Activated CD4-positive, alpha-beta T cell treated with anti-CD3 and anti-CD28 coated beads, Interleukin-2, amount 10 ng/mL, durations not matched to agents 24 days and 14 days (primary cell): ENCODE data around the gene SPATA12. TPM values are rescaled to one million over a fixed set of nuclear protein-coding genes. Genes with fewer than 3 reads are reported as not detected.
"Not testable (repeated sequence)": the region's sequence is repeated elsewhere in the genome, so short reads cannot be mapped to it uniquely, and the experiment has no call there.

Experiments used
- DNase-seq: peaks from one replicate; pipeline ENCODE4 v3.0.0; 2022
- H3K27ac Mint-ChIP-seq: one replicate; pipeline ENCODE4 v1.8.0; 2022; ENCODE audit warnings: mild to moderate bottlenecking, mixed read lengths
- H3K27me3 Mint-ChIP-seq: one replicate; pipeline ENCODE4 v1.8.0; 2022; ENCODE audit warnings: mixed read lengths
- H3K36me3 Mint-ChIP-seq: one replicate; pipeline ENCODE4 v1.8.0; 2022; ENCODE audit warnings: low read depth, mild to moderate bottlenecking, mixed read lengths
- H3K4me1 Mint-ChIP-seq: one replicate; pipeline ENCODE4 v1.8.0; 2021; ENCODE audit warnings: mixed read lengths
- H3K4me3 Mint-ChIP-seq: one replicate; pipeline ENCODE4 v1.8.0; 2022; ENCODE audit warnings: mild to moderate bottlenecking, moderate library complexity, mixed read lengths
- H3K9me3 Mint-ChIP-seq: one replicate; pipeline ENCODE4 v1.8.0; 2021; ENCODE audit warnings: mixed read lengths
- intact Hi-C: fragments of 100-400 bp; cut with micrococcal nuclease; formaldehyde crosslinking; loops from one replicate; pipeline ENCODE4 v1.15.1; 2023
- total RNA-seq: library from RNA; stranded (reverse); gene quantifications from 2 replicates; pipeline ENCODE4 v1.2.3, GENCODE V29; 2022

SPATA12 gene
- total RNA-seq, 1 donor from 2014 or later: not detected

DNA sequence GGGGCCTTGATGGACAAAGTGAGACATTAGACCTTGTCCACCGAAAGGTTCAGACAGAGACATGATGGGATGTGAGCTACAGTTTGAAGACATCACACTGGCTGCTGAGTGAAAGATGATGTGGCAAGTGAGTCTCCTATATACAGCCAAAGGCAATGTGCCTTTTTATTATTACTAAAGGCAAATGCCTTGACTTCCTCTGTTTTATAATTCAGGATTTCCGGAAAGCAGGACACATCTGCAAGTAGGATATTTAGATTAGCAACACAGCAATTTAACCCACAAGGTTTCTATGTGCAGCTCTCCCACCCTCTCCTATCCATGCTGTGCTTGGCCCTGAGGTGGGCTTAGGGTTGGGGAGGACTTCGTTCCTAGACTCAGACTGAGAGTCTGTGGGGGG is 20.7 kb downstream of the SPATA12 start:
- Mint-ChIP-seq H3K9me3 (no peaks in the 10 kb centered on the region), H3K27me3 (peaks cover 47% of the 10 kb centered on the region), H3K4me1 (peaks cover 3% of the 10 kb centered on the region), H3K36me3 (no peaks in the 10 kb centered on the region), H3K27ac (no peak overlapping the region), H3K4me3 (no peak overlapping the region)
- no peak for DNase-seq
- intact Hi-C loops: no loop called here

DNA sequence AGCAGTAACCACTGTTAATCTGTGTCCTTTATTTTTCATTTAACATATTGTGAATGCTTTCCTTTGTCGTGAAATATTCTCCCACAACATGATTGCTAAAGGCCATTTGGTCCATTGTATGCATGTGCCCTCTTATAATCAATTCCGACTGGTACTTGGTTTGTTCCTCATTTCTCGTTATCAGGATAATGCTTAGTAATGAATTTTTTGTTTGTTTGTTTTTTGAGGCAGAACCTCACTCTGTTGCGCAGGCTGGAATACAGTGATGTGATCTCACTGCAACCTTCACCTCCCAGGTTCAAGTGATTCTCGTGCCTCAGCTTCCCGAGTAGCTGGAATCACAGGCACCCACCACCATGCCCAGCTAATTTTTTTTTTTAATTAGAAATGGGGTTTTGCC is 22.0 kb downstream of the SPATA12 start:
- peaks cover 35% of the 10 kb centered on the region for H3K27me3 Mint-ChIP-seq

DNA sequence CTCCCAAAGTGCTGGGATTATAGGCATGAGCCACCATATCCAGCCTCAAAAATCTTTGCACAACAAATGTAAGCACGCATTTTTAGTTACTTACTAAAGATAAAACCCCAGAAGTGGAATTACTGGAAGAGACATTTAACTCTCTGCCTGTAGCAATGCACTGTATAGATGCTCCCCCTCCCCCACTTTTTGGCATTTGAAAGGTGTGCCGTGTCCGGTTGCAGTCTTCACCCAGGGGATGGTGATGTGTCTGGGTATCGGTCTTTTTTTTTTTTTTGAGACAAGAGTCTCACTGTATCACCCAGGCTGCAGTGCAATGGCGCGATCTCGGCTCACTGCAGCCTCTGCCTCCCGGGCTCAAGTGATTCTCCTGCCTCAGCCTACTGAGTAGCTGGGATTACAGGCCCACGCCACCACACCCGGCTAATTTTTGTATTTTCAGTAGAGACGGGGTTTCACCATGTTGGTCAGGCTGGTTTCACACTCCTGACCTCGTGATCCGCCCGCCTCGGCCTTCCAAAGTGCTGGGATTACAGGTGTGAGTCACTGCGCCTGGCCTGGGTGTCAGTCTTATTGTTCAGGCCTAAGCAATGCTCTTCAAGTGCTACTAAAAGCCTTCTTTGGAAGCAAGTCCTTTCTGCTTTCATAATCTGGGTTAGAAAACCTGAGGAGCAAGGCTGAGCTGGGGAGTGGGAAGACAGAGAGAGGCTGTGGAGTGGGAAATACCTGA is 23.0 kb downstream of the SPATA12 start:
- H3K4me3 Mint-ChIP-seq, H3K27ac Mint-ChIP-seq, H3K9me3 Mint-ChIP-seq, DNase-seq, H3K4me1 Mint-ChIP-seq, H3K36me3 Mint-ChIP-seq, intact Hi-C loops: not testable (repeated sequence)
- H3K27me3 Mint-ChIP-seq: peaks cover 27% of the 10 kb centered on the region

More for the DNA sequence above, 22.0 kb downstream of the SPATA12 start:
- no peak for DNase-seq
- intact Hi-C loops: no loop called here
- Mint-ChIP-seq H3K36me3 (no peaks in the 10 kb centered on the region), H3K9me3 (no peaks in the 10 kb centered on the region), H3K4me3 (no peak overlapping the region), H3K4me1 (peaks cover 3% of the 10 kb centered on the region), H3K27ac (no peak overlapping the region)

DNA sequence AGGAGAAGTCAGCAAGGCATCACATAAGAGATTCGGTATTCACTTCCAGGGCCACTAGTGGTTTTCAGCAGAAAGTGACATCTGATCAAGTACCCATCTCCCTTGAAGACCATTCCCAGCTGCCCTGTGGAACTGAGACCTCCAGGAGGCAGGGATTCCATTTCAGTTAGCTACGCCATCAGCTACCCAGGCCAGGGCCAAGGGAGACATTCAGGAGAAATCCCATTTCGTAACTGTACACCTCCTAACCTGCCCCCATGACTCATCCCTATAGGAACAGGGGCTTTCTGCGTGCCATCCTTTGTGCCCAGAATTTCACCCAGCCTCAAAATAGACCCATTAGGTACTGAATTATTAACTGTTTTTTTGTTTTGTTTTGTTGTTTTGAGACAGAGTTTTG is 24.7 kb downstream of the SPATA12 start:
- Mint-ChIP-seq H3K9me3 (no peaks in the 10 kb centered on the region), H3K36me3 (no peaks in the 10 kb centered on the region), H3K27ac (no peak overlapping the region), H3K4me3 (no peak overlapping the region), H3K27me3 (peaks cover 30% of the 10 kb centered on the region), H3K4me1 (no peaks in the 10 kb centered on the region)
- DNase-seq: no peak
- intact Hi-C loops: no loop called here

DNA sequence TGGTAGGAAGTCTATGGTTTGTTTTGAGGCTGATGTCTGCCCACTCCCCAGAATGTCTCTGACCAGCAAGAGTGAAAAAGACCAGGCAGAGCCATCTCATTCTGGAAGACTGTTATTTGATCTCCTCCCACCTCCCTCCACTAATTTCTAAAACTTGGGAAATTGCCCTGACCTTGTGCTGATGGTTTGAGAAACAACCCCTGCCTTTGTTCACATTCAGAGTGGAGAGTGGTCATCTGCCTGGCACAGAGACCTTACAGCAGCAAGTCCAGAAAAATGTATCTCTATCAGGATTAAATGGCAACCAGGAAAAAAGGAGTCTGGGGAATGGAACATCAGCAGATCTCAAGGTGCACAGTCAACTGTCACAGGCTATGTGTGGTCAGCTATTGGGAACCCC is 25.7 kb downstream of the SPATA12 start:
- DNase-seq: no peak
- Mint-ChIP-seq H3K4me1 (no peaks in the 10 kb centered on the region), H3K9me3 (no peaks in the 10 kb centered on the region), H3K27me3 (peaks cover 21% of the 10 kb centered on the region), H3K27ac (no peak overlapping the region), H3K4me3 (no peak overlapping the region), H3K36me3 (no peaks in the 10 kb centered on the region)
- intact Hi-C loops: no loop called here

DNA sequence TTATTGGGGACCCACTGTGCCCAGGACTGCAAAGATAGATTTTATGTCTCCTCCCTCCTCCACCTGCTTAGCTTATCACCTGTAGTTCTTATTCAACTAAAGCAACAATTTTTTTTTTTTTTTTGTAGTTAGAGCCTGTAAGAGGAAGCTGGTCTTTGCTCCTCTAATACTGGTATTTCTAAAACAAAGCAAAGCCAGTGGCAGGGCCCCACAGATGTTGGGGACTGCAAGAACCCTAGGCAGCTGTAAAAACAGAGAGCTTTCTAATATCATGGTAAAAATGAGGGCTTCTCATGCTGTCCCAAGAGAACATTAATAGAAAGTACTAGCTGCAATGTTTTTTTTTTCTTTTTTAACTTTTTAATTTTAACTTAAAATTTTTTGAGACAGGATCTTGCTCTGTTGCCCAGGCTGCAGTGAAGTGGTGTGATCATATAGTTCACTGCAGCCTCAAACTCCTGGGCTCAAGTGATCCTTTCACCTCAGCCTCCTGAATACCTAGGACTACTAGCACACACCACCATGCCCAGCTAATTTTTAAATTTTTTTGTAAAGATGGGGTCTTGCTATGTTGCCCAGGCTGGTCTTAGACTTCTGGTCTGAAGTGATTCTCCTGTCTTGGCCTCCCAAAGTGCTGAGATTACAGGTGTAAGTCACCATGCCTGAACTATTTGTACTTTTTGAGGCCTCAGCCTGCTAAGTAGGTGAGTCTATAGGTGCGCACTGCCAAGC is 27.1 kb downstream of the SPATA12 start:
- H3K4me1 Mint-ChIP-seq: no peaks in the 10 kb centered on the region
- H3K27ac Mint-ChIP-seq: no peak overlapping the region
- H3K9me3 Mint-ChIP-seq: no peaks in the 10 kb centered on the region
- no peak for DNase-seq
- intact Hi-C loops: no loop called here
- H3K36me3 Mint-ChIP-seq: no peaks in the 10 kb centered on the region
- H3K27me3 Mint-ChIP-seq: peaks cover 18% of the 10 kb centered on the region
- H3K4me3 Mint-ChIP-seq: no peak overlapping the region

DNA sequence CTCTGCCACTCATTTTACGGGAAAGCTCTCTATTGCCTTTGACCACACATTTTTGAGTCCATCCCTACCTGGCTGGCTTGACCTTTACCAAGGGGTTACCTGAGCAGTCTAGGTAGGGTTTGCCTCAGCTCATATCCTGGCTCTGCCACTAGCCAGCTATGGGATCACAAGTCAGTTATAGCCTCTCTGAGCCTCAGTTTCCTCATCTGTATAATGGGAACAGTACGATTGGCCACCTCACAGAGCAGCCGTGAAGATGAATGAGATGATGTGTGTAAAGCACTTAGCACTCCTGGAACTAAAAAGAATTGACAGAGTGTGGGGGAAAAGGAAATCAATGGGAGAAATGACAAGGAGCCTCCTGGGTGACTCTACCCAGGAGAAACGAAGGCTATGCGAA is 28.0 kb downstream of the SPATA12 start:
- Mint-ChIP-seq H3K4me3 (no peak overlapping the region), H3K4me1 (no peaks in the 10 kb centered on the region), H3K27ac (no peak overlapping the region), H3K36me3 (no peaks in the 10 kb centered on the region), H3K27me3 (peaks cover 16% of the 10 kb centered on the region), H3K9me3 (no peaks in the 10 kb centered on the region)
- DNase-seq: no peak
- intact Hi-C loops: no loop called here

DNA sequence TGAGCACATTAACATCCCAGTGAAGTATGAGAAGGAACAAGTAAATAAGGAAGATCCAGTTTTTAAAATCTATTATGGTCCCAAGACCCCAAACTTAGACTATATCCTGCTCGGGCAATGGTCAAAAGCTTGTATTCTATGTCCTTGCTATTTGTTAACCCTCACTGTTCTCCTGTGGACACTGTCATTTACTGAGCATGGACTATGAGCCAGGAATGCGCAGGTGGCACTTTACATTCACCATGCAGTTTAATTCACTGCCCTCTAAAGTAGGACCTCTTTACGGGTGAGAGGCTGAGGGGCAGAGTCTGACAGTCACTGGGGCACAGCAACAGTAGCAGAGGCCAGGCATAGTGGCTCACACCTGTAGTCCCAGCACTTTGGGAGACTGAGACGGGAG is 28.6 kb downstream of the SPATA12 start:
- Mint-ChIP-seq H3K4me3 (no peak overlapping the region), H3K9me3 (no peaks in the 10 kb centered on the region), H3K27ac (no peak overlapping the region), H3K4me1 (peaks cover 2% of the 10 kb centered on the region), H3K27me3 (peaks cover 18% of the 10 kb centered on the region), H3K36me3 (no peaks in the 10 kb centered on the region)
- intact Hi-C loops: no loop called here
- no peak for DNase-seq

DNA sequence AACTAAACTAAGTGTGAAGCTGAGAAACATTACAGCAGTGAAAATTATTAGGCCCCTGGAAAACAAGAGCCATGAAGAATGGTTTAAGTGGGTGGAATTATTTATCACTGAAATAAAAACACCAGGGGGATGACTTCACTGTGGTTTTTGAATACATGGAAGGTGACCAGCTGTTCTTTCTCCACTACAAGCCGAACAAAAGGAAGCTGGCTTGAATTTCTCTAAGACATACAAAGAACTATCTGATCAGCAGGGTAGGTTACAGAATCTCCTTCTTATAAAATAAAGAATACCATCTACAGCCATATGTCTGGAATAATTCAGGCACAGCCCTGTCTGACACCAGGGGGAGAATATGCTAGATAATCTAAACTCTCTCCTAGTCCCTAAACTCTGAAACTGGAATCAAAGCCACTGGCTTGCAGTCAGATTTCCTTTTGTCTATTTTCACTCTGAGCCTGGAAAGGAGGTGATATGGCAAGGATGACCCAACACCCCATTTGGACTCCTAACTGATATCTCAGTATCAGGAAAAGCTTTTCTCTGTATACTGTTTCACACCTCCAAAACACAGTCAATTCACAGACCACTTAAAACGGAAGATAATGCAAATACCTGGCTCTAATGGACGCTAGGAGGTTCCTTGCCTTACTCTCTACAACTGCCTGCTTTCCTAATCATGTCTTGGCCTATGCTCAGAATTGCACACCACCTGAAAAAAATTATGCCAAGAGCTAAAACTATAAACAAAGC is 31.2 kb downstream of the SPATA12 start:
- intact Hi-C loops: no loop called here
- no peak overlapping the region for H3K27ac Mint-ChIP-seq

DNA sequence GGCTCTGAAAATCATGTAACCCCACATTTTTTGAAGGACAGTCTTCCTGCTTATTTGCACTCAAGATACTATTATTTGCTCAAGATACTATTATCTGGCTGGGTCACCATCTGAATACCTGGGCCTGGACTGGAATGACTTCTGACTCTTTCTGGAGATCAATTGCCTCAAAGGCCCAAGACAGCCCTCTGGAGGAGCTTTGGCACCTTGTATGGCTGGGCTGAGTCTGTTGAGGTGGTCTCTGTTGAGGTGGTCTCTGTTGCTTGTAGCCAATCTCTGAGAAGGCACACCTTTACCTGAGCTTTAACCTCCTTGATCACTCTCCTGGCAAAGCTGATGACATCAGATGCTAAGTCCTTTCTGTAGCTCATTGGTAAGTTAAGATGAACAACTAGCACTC is 33.0 kb downstream of the SPATA12 start:
- no peaks in the 10 kb centered on the region for H3K9me3 Mint-ChIP-seq
- no peaks in the 10 kb centered on the region for H3K36me3 Mint-ChIP-seq
- no peak for DNase-seq
- peaks cover 24% of the 10 kb centered on the region for H3K27me3 Mint-ChIP-seq
- H3K4me1 Mint-ChIP-seq: peaks cover 2% of the 10 kb centered on the region
- intact Hi-C loops: no loop called here
- H3K27ac Mint-ChIP-seq: no peak overlapping the region
- no peak overlapping the region for H3K4me3 Mint-ChIP-seq

More for the DNA sequence above, 31.2 kb downstream of the SPATA12 start:
- H3K4me1 Mint-ChIP-seq: peaks cover 2% of the 10 kb centered on the region
- H3K36me3 Mint-ChIP-seq: no peaks in the 10 kb centered on the region
- no peak for DNase-seq
- peaks cover 25% of the 10 kb centered on the region for H3K27me3 Mint-ChIP-seq
- no peak overlapping the region for H3K4me3 Mint-ChIP-seq
- H3K9me3 Mint-ChIP-seq: no peaks in the 10 kb centered on the region

DNA sequence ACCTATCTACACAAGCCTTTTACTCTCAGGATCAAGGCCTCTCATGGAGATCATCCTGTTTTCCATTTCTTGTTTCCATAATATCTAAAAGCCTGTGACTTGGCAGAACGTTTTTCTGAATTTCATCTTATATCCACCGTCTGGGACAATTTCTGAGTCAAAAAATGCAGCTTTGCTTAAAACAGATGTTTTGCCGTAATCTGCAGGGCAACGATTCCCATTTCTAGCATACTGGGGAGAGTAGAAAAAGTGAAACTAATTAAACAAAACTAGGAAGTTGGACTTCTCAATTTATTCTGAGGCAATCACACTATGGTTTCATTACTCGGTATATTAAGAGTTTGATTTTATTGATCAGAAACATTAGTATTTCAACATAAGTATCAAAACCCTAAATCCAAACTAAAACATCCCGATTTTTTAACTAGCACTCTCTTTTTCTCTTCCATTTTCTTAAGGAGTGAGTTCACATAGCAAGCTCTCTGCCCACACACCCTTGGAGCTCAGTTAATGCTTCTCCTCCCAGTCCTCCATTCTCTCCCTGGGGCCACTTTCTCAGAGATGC is 33.6 kb downstream of the SPATA12 start:
- Mint-ChIP-seq H3K4me1 (peaks cover 2% of the 10 kb centered on the region), H3K27me3 (peaks cover 19% of the 10 kb centered on the region), H3K9me3 (no peaks in the 10 kb centered on the region), H3K4me3 (no peak overlapping the region), H3K27ac (no peak overlapping the region), H3K36me3 (no peaks in the 10 kb centered on the region)
- DNase-seq: no peak
- intact Hi-C loops: no loop called here

DNA sequence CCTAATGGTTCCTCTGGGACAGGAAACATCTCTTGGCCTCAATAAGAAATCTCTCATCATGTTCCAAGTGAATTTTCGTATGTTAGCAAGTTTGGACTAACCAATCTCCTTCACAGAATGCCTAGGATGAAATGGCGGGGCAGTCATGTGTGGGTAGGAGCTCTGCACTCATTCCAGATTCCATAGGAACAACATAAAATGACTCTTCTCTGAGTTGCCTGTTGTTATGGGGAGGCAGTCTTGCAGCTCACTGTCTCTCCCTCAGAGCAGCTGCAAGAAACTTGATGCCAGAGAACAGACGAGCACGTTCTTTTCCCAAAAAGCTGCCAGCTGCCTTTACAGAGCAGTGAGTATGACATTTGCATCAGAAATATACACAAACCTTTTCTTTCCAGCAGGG is 34.1 kb downstream of the SPATA12 start:
- DNase-seq: no peak
- no peaks in the 10 kb centered on the region for H3K36me3 Mint-ChIP-seq
- H3K4me3 Mint-ChIP-seq: no peak overlapping the region
- peaks cover 20% of the 10 kb centered on the region for H3K27me3 Mint-ChIP-seq
- H3K27ac Mint-ChIP-seq: no peak overlapping the region
- H3K4me1 Mint-ChIP-seq: peaks cover 2% of the 10 kb centered on the region
- intact Hi-C loops: no loop called here
- no peaks in the 10 kb centered on the region for H3K9me3 Mint-ChIP-seq

DNA sequence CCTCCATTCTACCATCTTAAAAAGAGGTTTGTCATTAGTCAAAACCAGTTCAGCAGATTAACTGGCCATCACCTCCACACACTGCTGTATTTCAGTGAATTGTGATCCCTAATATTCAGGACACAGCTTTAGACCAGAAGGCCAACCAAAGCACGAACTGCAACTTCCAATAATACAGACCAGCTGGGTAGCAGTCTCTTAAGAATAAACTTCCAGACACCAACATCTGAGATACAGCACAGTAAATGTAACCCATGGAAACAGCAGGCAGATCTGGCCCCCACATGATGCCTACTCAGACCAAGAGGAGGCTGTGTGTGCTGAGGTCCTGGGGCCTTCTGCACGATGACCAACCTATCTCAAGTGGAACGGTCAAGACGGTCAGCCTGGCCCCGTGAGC is 34.9 kb downstream of the SPATA12 start:
- peaks cover 19% of the 10 kb centered on the region for H3K27me3 Mint-ChIP-seq
- no peaks in the 10 kb centered on the region for H3K9me3 Mint-ChIP-seq
- H3K4me3 Mint-ChIP-seq: no peak overlapping the region
- no peak for DNase-seq
- peaks cover 2% of the 10 kb centered on the region for H3K4me1 Mint-ChIP-seq
- intact Hi-C loops: no loop called here
- H3K36me3 Mint-ChIP-seq: no peaks in the 10 kb centered on the region
- H3K27ac Mint-ChIP-seq: no peak overlapping the region

DNA sequence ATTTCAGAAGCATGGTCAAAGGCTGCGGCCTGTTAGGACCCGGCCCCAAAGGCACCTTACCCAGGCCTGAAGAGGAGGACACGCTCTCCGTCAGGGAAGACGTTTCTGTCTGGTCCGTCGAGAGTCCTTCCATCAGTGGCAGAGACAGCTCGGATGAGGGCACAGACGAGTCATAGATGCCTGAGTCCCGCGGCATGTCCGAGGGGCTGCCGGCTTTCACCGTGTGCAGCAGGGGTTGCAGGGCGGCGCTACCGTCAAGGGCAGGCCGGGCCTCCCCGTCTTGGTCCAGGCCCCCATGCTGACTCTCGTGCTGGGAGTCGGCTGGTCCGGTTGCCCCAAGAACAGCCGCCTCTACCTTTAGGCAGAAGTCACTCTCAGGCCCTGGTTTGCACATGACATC is 37.1 kb downstream of the SPATA12 start:
- intact Hi-C loops: no loop called here
- Mint-ChIP-seq H3K27ac (no peak overlapping the region), H3K4me3 (no peak overlapping the region), H3K9me3 (no peaks in the 10 kb centered on the region), H3K36me3 (no peaks in the 10 kb centered on the region), H3K4me1 (peaks cover 2% of the 10 kb centered on the region), H3K27me3 (peaks cover 14% of the 10 kb centered on the region)
- DNase-seq: no peak
